Measurements from ENCODE around the gene SRPK3. TPM values are rescaled to one million over a fixed set of nuclear protein-coding genes. Genes with fewer than 3 reads are reported as not detected.

SRPK3 gene
- total and polyA plus RNA-seq, 4 donors = 0.05 TPM; not detected in 3

DNA sequence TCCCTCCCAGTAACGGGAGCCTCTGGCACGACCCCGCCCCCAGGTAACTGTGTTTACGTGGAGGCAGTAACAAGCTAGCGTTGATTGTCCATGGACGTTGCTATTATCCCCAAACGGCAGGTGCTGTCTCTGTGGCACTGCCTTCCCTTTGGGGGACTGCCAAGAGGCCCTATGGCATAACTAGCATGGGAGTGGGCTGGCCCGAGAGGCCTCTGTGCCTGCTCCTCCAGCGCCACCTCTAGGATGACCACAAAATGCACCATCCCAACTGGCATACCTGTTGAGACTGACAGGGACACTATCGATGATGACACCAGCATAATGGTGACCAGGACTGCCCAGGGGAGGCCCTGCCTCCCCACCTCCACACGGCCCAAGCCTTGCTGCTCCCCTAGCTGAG lies 1.5 kb downstream of the SRPK3 start:
- Histone ChIP-seq H3K27me3 (ENCODE audit: control insufficient read depth in 4 of 4, insufficient read depth in 4 of 4, low read length in 3 of 4) (no peaks in the 10 kb centered on the region), H3K4me3 (ENCODE audit: low read depth in 1 of 3, low read length in 3 of 3) (no peak overlapping the region), H3K36me3 (ENCODE audit: control insufficient read depth in 4 of 4, insufficient read depth in 3 of 4, low read depth in 1 of 4, low read length in 3 of 4) (peaks cover 2 to 18% (median 6%) of the 10 kb centered on the region in 4 donors), H3K4me1 (ENCODE audit: control insufficient read depth in 4 of 4, insufficient read depth in 4 of 4, low read length in 3 of 4) (no peaks in the 10 kb centered on the region), H3K27ac (ENCODE audit: low read depth in 1 of 2, low read length in 2 of 2) (no peak overlapping the region), H3K9me3 (ENCODE audit: control insufficient read depth in 4 of 4, low read length in 3 of 4) (no peaks in the 10 kb centered on the region), H3K9ac (ENCODE audit: low read depth in 1 of 2, low read length in 2 of 2) (no peak overlapping the region)
- TF ChIP-seq YY1 (IDR thresholded peaks at IDR 0.05) = no peak
- TF ChIP-seq RAD21 (IDR thresholded peaks at IDR 0.05) = no peak
- TF ChIP-seq TAF1 (conservative IDR thresholded peaks at IDR 0.05) = no peak
- no peak for TF ChIP-seq FOXA2 (IDR thresholded peaks at IDR 0.05)
- TF ChIP-seq, protein P1, sequence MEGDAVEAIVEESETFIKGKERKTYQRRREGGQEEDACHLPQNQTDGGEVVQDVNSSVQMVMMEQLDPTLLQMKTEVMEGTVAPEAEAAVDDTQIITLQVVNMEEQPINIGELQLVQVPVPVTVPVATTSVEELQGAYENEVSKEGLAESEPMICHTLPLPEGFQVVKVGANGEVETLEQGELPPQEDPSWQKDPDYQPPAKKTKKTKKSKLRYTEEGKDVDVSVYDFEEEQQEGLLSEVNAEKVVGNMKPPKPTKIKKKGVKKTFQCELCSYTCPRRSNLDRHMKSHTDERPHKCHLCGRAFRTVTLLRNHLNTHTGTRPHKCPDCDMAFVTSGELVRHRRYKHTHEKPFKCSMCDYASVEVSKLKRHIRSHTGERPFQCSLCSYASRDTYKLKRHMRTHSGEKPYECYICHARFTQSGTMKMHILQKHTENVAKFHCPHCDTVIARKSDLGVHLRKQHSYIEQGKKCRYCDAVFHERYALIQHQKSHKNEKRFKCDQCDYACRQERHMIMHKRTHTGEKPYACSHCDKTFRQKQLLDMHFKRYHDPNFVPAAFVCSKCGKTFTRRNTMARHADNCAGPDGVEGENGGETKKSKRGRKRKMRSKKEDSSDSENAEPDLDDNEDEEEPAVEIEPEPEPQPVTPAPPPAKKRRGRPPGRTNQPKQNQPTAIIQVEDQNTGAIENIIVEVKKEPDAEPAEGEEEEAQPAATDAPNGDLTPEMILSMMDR (IDR thresholded peaks at IDR 0.05; ENCODE audit: low read depth, low read length, missing input control) = no peak
- no peak for TF ChIP-seq JUND (IDR thresholded peaks at IDR 0.05)
- no peak for TF ChIP-seq EGR1 (IDR thresholded peaks at IDR 0.05; ENCODE audit: low read depth in 2 of 2)
- no peak for TF ChIP-seq GABPA (IDR thresholded peaks at IDR 0.05 in 1 of 2, conservative IDR thresholded peaks at IDR 0.05 in 1 of 2)
- TF ChIP-seq, protein P2, sequence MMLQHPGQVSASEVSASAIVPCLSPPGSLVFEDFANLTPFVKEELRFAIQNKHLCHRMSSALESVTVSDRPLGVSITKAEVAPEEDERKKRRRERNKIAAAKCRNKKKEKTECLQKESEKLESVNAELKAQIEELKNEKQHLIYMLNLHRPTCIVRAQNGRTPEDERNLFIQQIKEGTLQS (IDR thresholded peaks at IDR 0.05) = no peak
- no peak for TF ChIP-seq HNF4A (conservative IDR thresholded peaks at IDR 0.05)
- no peak for TF ChIP-seq HNF4G (IDR thresholded peaks at IDR 0.05)
- TF ChIP-seq, protein P3, sequence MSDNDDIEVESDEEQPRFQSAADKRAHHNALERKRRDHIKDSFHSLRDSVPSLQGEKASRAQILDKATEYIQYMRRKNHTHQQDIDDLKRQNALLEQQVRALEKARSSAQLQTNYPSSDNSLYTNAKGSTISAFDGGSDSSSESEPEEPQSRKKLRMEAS (IDR thresholded peaks at IDR 0.05) = no peak
- no peak for TF ChIP-seq SP1 (IDR thresholded peaks at IDR 0.05)
- TF ChIP-seq, protein P4, sequence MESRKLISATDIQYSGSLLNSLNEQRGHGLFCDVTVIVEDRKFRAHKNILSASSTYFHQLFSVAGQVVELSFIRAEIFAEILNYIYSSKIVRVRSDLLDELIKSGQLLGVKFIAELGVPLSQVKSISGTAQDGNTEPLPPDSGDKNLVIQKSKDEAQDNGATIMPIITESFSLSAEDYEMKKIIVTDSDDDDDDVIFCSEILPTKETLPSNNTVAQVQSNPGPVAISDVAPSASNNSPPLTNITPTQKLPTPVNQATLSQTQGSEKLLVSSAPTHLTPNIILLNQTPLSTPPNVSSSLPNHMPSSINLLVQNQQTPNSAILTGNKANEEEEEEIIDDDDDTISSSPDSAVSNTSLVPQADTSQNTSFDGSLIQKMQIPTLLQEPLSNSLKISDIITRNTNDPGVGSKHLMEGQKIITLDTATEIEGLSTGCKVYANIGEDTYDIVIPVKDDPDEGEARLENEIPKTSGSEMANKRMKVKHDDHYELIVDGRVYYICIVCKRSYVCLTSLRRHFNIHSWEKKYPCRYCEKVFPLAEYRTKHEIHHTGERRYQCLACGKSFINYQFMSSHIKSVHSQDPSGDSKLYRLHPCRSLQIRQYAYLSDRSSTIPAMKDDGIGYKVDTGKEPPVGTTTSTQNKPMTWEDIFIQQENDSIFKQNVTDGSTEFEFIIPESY (IDR thresholded peaks at IDR 0.05) = no peak
- TF ChIP-seq FOXA1 (IDR thresholded peaks at IDR 0.05) = no peak
- TF ChIP-seq, protein P5, sequence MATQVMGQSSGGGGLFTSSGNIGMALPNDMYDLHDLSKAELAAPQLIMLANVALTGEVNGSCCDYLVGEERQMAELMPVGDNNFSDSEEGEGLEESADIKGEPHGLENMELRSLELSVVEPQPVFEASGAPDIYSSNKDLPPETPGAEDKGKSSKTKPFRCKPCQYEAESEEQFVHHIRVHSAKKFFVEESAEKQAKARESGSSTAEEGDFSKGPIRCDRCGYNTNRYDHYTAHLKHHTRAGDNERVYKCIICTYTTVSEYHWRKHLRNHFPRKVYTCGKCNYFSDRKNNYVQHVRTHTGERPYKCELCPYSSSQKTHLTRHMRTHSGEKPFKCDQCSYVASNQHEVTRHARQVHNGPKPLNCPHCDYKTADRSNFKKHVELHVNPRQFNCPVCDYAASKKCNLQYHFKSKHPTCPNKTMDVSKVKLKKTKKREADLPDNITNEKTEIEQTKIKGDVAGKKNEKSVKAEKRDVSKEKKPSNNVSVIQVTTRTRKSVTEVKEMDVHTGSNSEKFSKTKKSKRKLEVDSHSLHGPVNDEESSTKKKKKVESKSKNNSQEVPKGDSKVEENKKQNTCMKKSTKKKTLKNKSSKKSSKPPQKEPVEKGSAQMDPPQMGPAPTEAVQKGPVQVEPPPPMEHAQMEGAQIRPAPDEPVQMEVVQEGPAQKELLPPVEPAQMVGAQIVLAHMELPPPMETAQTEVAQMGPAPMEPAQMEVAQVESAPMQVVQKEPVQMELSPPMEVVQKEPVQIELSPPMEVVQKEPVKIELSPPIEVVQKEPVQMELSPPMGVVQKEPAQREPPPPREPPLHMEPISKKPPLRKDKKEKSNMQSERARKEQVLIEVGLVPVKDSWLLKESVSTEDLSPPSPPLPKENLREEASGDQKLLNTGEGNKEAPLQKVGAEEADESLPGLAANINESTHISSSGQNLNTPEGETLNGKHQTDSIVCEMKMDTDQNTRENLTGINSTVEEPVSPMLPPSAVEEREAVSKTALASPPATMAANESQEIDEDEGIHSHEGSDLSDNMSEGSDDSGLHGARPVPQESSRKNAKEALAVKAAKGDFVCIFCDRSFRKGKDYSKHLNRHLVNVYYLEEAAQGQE (IDR thresholded peaks at IDR 0.05) = no peak
- no peak for TF ChIP-seq NR2F2 (IDR thresholded peaks at IDR 0.05)
- TF ChIP-seq RXRA (IDR thresholded peaks at IDR 0.05) = no peak
- 68% methylated on average over 11 of the region's 11 CpGs for WGBS
- DNase-seq (ENCODE audit: low spot score) = no peak

Data from liver (tissue), 9 donors.